Measurements from ENCODE around the gene GADL1.

GADL1 gene

GRCh38 chr3:30793740-30794139 is 100.7 kb downstream of the GADL1 start:
- no peaks in the 10 kb centered on the region for H3K36me3 ChIP-seq (ENCODE audit: control insufficient read depth in 4 of 4, insufficient read depth in 4 of 4, low read length in 3 of 4)
- H3K27ac ChIP-seq (ENCODE audit: insufficient read depth in 1 of 2, low read depth in 1 of 2, low read length in 2 of 2, poor library complexity in 1 of 2, severe bottlenecking in 2 of 2) = no peak overlapping the region
- H3K27me3 ChIP-seq (replicated peaks in 2 of 5; ENCODE audit: control insufficient read depth in 4 of 5, insufficient read depth in 5 of 5, low read length in 4 of 5) = peaks cover 0 to 2% (median 0%) of the 10 kb centered on the region in 5 experiments
- H3K9me3 ChIP-seq (ENCODE audit: control extremely low read depth in 1 of 5, control insufficient read depth in 4 of 5, insufficient read depth in 2 of 5, low read depth in 1 of 5, low read length in 4 of 5) = no peaks in the 10 kb centered on the region
- no peaks in the 10 kb centered on the region for H3K4me1 ChIP-seq (ENCODE audit: control extremely low read depth in 1 of 4, control insufficient read depth in 4 of 4, insufficient read depth in 4 of 4, low read length in 3 of 4)
- ChIA-PET POLR2A (no interaction called here), CTCF (no interaction called here)
- 100% methylated on average over 3 of the region's 4 CpGs for WGBS (ENCODE audit: insufficient coverage)
- no peak overlapping the region for H3K4me3 ChIP-seq (ENCODE audit: control insufficient read depth in 1 of 7, extremely low read depth in 1 of 7, insufficient read depth in 4 of 7, low read depth in 2 of 7, low read length in 6 of 7)
- DNase-seq = no peak

GRCh38 chr3:30790150-30790549 is 104.3 kb downstream of the GADL1 start:
- Histone ChIP-seq H3K27me3 (replicated peaks in 2 of 5; ENCODE audit: control insufficient read depth in 4 of 5, insufficient read depth in 5 of 5, low read length in 4 of 5) (peaks cover 0 to 2% (median 0%) of the 10 kb centered on the region in 5 experiments), H3K27ac (ENCODE audit: insufficient read depth in 1 of 2, low read depth in 1 of 2, low read length in 2 of 2, poor library complexity in 1 of 2, severe bottlenecking in 2 of 2) (no peak overlapping the region), H3K4me3 (ENCODE audit: control insufficient read depth in 1 of 7, extremely low read depth in 1 of 7, insufficient read depth in 4 of 7, low read depth in 2 of 7, low read length in 6 of 7) (no peak overlapping the region), H3K4me1 (ENCODE audit: control extremely low read depth in 1 of 4, control insufficient read depth in 4 of 4, insufficient read depth in 4 of 4, low read length in 3 of 4) (no peaks in the 10 kb centered on the region), H3K36me3 (ENCODE audit: control insufficient read depth in 4 of 4, insufficient read depth in 4 of 4, low read length in 3 of 4) (no peaks in the 10 kb centered on the region), H3K9me3 (ENCODE audit: control extremely low read depth in 1 of 5, control insufficient read depth in 4 of 5, insufficient read depth in 2 of 5, low read depth in 1 of 5, low read length in 4 of 5) (no peaks in the 10 kb centered on the region)
- DNase-seq = no peak
- CTCF ChIA-PET = no interaction called here
- POLR2A ChIA-PET = no interaction called here

- Histone ChIP-seq H3K9me3 (ENCODE audit: control extremely low read depth in 1 of 5, control insufficient read depth in 4 of 5, insufficient read depth in 2 of 5, low read depth in 1 of 5, low read length in 4 of 5) (no peaks in the 10 kb centered on the region), H3K27ac (ENCODE audit: insufficient read depth in 1 of 2, low read depth in 1 of 2, low read length in 2 of 2, poor library complexity in 1 of 2, severe bottlenecking in 2 of 2) (no peak overlapping the region), H3K4me3 (ENCODE audit: control insufficient read depth in 1 of 7, extremely low read depth in 1 of 7, insufficient read depth in 4 of 7, low read depth in 2 of 7, low read length in 6 of 7) (no peak overlapping the region), H3K36me3 (ENCODE audit: control insufficient read depth in 4 of 4, insufficient read depth in 4 of 4, low read length in 3 of 4) (no peaks in the 10 kb centered on the region), H3K4me1 (ENCODE audit: control extremely low read depth in 1 of 4, control insufficient read depth in 4 of 4, insufficient read depth in 4 of 4, low read length in 3 of 4) (no peaks in the 10 kb centered on the region), H3K27me3 (replicated peaks in 2 of 5; ENCODE audit: control insufficient read depth in 4 of 5, insufficient read depth in 5 of 5, low read length in 4 of 5) (no peaks in the 10 kb centered on the region)
- DNase-seq = no peak
- ChIA-PET POLR2A (no interaction called here), CTCF (interaction anchor here (2.0 kb wide), 1 partner anchor 17 kb away, joined by 7 read pairs; no protein-coding TSS in a partner anchor)
Measured at GRCh38 chr3:30786365-30786764, 108.1 kb downstream of the GADL1 start.

GRCh38 chr3:30779686-30780287 is 114.7 kb downstream of the GADL1 start:
- no peaks in the 10 kb centered on the region for H3K4me1 ChIP-seq (ENCODE audit: control extremely low read depth in 1 of 4, control insufficient read depth in 4 of 4, insufficient read depth in 4 of 4, low read length in 3 of 4)
- no peak for DNase-seq
- no peak overlapping the region for H3K27ac ChIP-seq (ENCODE audit: insufficient read depth in 1 of 2, low read depth in 1 of 2, low read length in 2 of 2, poor library complexity in 1 of 2, severe bottlenecking in 2 of 2)
- CTCF ChIA-PET = interaction anchor here (2.9 kb wide), 1 partner anchor 10 kb away, joined by 9 read pairs; no protein-coding TSS in a partner anchor
- no peak overlapping the region for H3K4me3 ChIP-seq (ENCODE audit: control insufficient read depth in 1 of 7, extremely low read depth in 1 of 7, insufficient read depth in 4 of 7, low read depth in 2 of 7, low read length in 6 of 7)
- 90% methylated on average over 1 of the region's 1 CpG for WGBS (ENCODE audit: insufficient coverage)
- no peaks in the 10 kb centered on the region for H3K36me3 ChIP-seq (ENCODE audit: control insufficient read depth in 4 of 4, insufficient read depth in 4 of 4, low read length in 3 of 4)
- H3K27me3 ChIP-seq (replicated peaks in 2 of 5; ENCODE audit: control insufficient read depth in 4 of 5, insufficient read depth in 5 of 5, low read length in 4 of 5) = no peaks in the 10 kb centered on the region
- H3K9me3 ChIP-seq (ENCODE audit: control extremely low read depth in 1 of 5, control insufficient read depth in 4 of 5, insufficient read depth in 2 of 5, low read depth in 1 of 5, low read length in 4 of 5) = peaks cover 0 to 3% (median 0%) of the 10 kb centered on the region in 5 experiments
- POLR2A ChIA-PET = no interaction called here

GRCh38 chr3:30778933-30779332 is 115.5 kb downstream of the GADL1 start:
- POLR2A ChIA-PET = no interaction called here
- no peaks in the 10 kb centered on the region for H3K4me1 ChIP-seq (ENCODE audit: control extremely low read depth in 1 of 4, control insufficient read depth in 4 of 4, insufficient read depth in 4 of 4, low read length in 3 of 4)
- peak in 1 of 3 donors; percentile 2 for DNase-seq
- H3K36me3 ChIP-seq (ENCODE audit: control insufficient read depth in 4 of 4, insufficient read depth in 4 of 4, low read length in 3 of 4) = no peaks in the 10 kb centered on the region
- H3K4me3 ChIP-seq (ENCODE audit: control insufficient read depth in 1 of 7, extremely low read depth in 1 of 7, insufficient read depth in 4 of 7, low read depth in 2 of 7, low read length in 6 of 7) = no peak overlapping the region
- peaks cover 0 to 3% (median 0%) of the 10 kb centered on the region in 5 experiments for H3K9me3 ChIP-seq (ENCODE audit: control extremely low read depth in 1 of 5, control insufficient read depth in 4 of 5, insufficient read depth in 2 of 5, low read depth in 1 of 5, low read length in 4 of 5)
- 100% methylated on average over 1 of the region's 3 CpGs for WGBS (ENCODE audit: insufficient coverage)
- H3K27ac ChIP-seq (ENCODE audit: insufficient read depth in 1 of 2, low read depth in 1 of 2, low read length in 2 of 2, poor library complexity in 1 of 2, severe bottlenecking in 2 of 2) = no peak overlapping the region
- H3K27me3 ChIP-seq (replicated peaks in 2 of 5; ENCODE audit: control insufficient read depth in 4 of 5, insufficient read depth in 5 of 5, low read length in 4 of 5) = no peaks in the 10 kb centered on the region
- CTCF ChIA-PET = interaction anchor here (1.1 kb wide), 2 partner anchors 10 to 743 kb away, joined by 3 read pairs; no protein-coding TSS in a partner anchor

GRCh38 chr3:30777426-30778113 is 116.9 kb downstream of the GADL1 start:
- no peak overlapping the region for H3K4me3 ChIP-seq (ENCODE audit: control insufficient read depth in 1 of 7, extremely low read depth in 1 of 7, insufficient read depth in 4 of 7, low read depth in 2 of 7, low read length in 6 of 7)
- peaks cover 0 to 3% (median 0%) of the 10 kb centered on the region in 5 experiments for H3K9me3 ChIP-seq (ENCODE audit: control extremely low read depth in 1 of 5, control insufficient read depth in 4 of 5, insufficient read depth in 2 of 5, low read depth in 1 of 5, low read length in 4 of 5)
- 95% methylated on average over 4 of the region's 5 CpGs for WGBS (ENCODE audit: insufficient coverage)
- no peak overlapping the region for H3K27ac ChIP-seq (ENCODE audit: insufficient read depth in 1 of 2, low read depth in 1 of 2, low read length in 2 of 2, poor library complexity in 1 of 2, severe bottlenecking in 2 of 2)
- ChIA-PET POLR2A (no interaction called here), CTCF (interaction anchor here (1.1 kb wide), 2 partner anchors 9 to 742 kb away, joined by 3 read pairs; no protein-coding TSS in a partner anchor)
- no peaks in the 10 kb centered on the region for H3K27me3 ChIP-seq (replicated peaks in 2 of 5; ENCODE audit: control insufficient read depth in 4 of 5, insufficient read depth in 5 of 5, low read length in 4 of 5)
- no peaks in the 10 kb centered on the region for H3K4me1 ChIP-seq (ENCODE audit: control extremely low read depth in 1 of 4, control insufficient read depth in 4 of 4, insufficient read depth in 4 of 4, low read length in 3 of 4)
- H3K36me3 ChIP-seq (ENCODE audit: control insufficient read depth in 4 of 4, insufficient read depth in 4 of 4, low read length in 3 of 4) = no peaks in the 10 kb centered on the region
- DNase-seq = no peak

- no peak overlapping the region for H3K4me3 ChIP-seq (ENCODE audit: control insufficient read depth in 1 of 7, extremely low read depth in 1 of 7, insufficient read depth in 4 of 7, low read depth in 2 of 7, low read length in 6 of 7)
- ChIA-PET CTCF (no interaction called here), POLR2A (no interaction called here)
- no peaks in the 10 kb centered on the region for H3K27me3 ChIP-seq (replicated peaks in 2 of 5; ENCODE audit: control insufficient read depth in 4 of 5, insufficient read depth in 5 of 5, low read length in 4 of 5)
- 94% methylated on average over 3 of the region's 3 CpGs for WGBS (ENCODE audit: insufficient coverage)
- H3K27ac ChIP-seq (ENCODE audit: insufficient read depth in 1 of 2, low read depth in 1 of 2, low read length in 2 of 2, poor library complexity in 1 of 2, severe bottlenecking in 2 of 2) = no peak overlapping the region
- H3K36me3 ChIP-seq (ENCODE audit: control insufficient read depth in 4 of 4, insufficient read depth in 4 of 4, low read length in 3 of 4) = no peaks in the 10 kb centered on the region
- peaks cover 0 to 3% (median 0%) of the 10 kb centered on the region in 5 experiments for H3K9me3 ChIP-seq (ENCODE audit: control extremely low read depth in 1 of 5, control insufficient read depth in 4 of 5, insufficient read depth in 2 of 5, low read depth in 1 of 5, low read length in 4 of 5)
- no peak for DNase-seq
- no peaks in the 10 kb centered on the region for H3K4me1 ChIP-seq (ENCODE audit: control extremely low read depth in 1 of 4, control insufficient read depth in 4 of 4, insufficient read depth in 4 of 4, low read length in 3 of 4)
Measured at GRCh38 chr3:30776186-30776815, 118.2 kb downstream of the GADL1 start.

Measured in common myeloid progenitor, CD34-positive (primary cell).